BLaER1 (cell line): ENCODE measurements around the gene CUL3.

Experiments
- H3K27ac ChIP-seq: shearing (Covaris generic); formaldehyde crosslinking; 2 replicates; pipeline ENCODE4 v1.8.1; 2022
- H3K27me3 ChIP-seq: shearing (Covaris generic); formaldehyde crosslinking; 2 replicates; pipeline ENCODE4 v1.8.1; 2022
- H3K36me3 ChIP-seq: shearing (Covaris generic); formaldehyde crosslinking; 2 replicates; pipeline ENCODE4 v1.8.1; 2022
- H3K4me1 ChIP-seq: shearing (Covaris generic); formaldehyde crosslinking; 2 replicates; pipeline ENCODE4 v1.8.1; 2022
- H3K4me2 ChIP-seq: shearing (Covaris generic); formaldehyde crosslinking; 2 replicates; pipeline ENCODE4 v1.8.1; 2022
- H3K4me3 ChIP-seq: shearing (Covaris generic); formaldehyde crosslinking; 2 replicates; pipeline ENCODE4 v1.8.1; 2022
- H3K9ac ChIP-seq: shearing (Covaris generic); formaldehyde crosslinking; 2 replicates; pipeline ENCODE4 v1.8.1; 2022
- H3K9me3 ChIP-seq: shearing (Covaris generic); formaldehyde crosslinking; 2 replicates; pipeline ENCODE4 v1.8.1; 2022
- H4K20me1 ChIP-seq: shearing (Covaris generic); formaldehyde crosslinking; 2 replicates; pipeline ENCODE4 v1.8.1; 2022
- Cebpa-rat ChIP-seq: shearing (Covaris generic); IDR thresholded peaks from 2 replicates; pipeline ENCODE4 v1.8.1; 2022

CUL3 gene

DNA sequence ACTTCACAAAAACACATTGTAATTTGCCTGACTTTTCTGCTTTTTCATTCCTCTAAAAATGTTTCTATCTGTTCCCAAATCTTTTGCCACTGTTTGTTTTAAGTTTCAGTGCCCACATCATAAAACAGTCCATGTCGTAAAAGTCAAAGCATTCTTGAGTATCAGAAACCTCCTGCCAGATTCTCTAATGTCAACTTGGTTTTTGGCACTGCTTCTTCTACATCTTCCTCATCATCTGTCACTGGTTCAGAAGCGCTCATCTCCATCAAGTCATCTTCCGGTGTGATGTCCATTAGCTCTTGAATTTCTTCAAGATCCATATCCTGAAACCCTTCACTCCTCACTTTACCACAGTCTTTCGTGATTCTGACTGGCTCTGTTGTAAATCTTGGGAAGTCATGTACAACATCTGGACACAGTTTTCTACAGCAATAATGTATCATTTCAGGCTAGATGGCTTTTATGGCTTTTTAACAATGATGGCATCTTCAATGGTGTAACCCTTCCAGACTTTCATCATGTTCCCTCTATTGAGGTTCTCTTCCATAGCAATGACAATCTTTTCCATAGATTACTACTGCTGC, 19.6 kb downstream of the CUL3 start:
- Histone ChIP-seq H3K4me2 (no peak overlapping the region), H4K20me1 (peaks cover 100% of the 10 kb centered on the region), H3K4me1 (peaks cover 13% of the 10 kb centered on the region; the same call in 1 of the 2 replicates), H3K36me3 (peaks cover 67% of the 10 kb centered on the region), H3K27me3 (no peaks in the 10 kb centered on the region), H3K9ac (no peak overlapping the region), H3K9me3 (peaks cover 56% of the 10 kb centered on the region), H3K27ac (no peak overlapping the region), H3K4me3 (no peak overlapping the region)
- no peak for TF ChIP-seq Cebpa-rat

DNA sequence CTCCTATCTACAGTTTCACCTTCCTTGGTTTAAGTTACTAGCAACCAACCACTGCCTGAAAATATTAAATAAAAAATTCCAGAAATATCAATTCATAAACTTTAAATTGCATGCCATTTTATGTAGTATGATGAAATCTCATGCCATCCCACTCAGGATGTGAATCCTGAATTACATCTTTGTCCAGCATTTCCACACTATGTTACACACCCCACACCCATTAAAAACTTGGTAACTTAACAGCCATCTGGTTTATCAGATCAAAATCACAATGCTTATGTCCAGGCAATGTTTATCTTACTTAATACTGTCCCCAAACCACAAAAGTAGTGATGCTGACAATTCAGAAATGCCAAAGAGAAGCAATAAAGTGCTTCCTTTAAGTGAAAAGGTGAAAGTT, 21.6 kb downstream of the CUL3 start:
- H3K9ac ChIP-seq: no peak overlapping the region
- H3K9me3 ChIP-seq: peaks cover 62% of the 10 kb centered on the region
- H3K36me3 ChIP-seq: peaks cover 76% of the 10 kb centered on the region
- no peak overlapping the region for H3K27ac ChIP-seq
- H3K4me3 ChIP-seq: no peak overlapping the region
- TF ChIP-seq Cebpa-rat: no peak
- peaks cover 13% of the 10 kb centered on the region; the same call in 1 of the 2 replicates for H3K4me1 ChIP-seq
- no peaks in the 10 kb centered on the region for H3K27me3 ChIP-seq
- H3K4me2 ChIP-seq: no peak overlapping the region
- H4K20me1 ChIP-seq: peaks cover 100% of the 10 kb centered on the region

DNA sequence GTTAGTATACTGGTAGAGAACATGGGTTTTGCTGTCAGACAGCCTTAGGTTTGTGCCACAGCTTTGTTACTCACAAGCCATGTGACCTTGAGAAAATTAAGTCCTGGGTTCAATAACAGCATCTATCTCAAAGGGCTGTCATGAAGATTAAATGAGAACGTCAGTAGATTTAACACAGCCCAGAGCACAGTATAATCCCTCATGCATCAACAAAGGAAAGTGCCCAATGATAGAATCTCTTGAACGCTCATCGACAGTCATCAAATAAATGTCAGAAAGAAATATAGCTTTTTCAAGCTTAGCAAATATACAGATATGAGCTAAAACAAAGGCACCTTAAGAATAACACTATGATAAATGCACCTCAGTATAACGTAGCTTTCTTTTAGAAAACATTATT, 22.3 kb downstream of the CUL3 start:
- Histone ChIP-seq H3K36me3 (peaks cover 77% of the 10 kb centered on the region), H3K4me2 (no peak overlapping the region), H3K4me3 (no peak overlapping the region), H3K9me3 (peaks cover 57% of the 10 kb centered on the region), H3K9ac (no peak overlapping the region), H3K27ac (no peak overlapping the region), H4K20me1 (peaks cover 100% of the 10 kb centered on the region), H3K27me3 (no peaks in the 10 kb centered on the region), H3K4me1 (peaks cover 13% of the 10 kb centered on the region; the same call in 1 of the 2 replicates)
- no peak for TF ChIP-seq Cebpa-rat

DNA sequence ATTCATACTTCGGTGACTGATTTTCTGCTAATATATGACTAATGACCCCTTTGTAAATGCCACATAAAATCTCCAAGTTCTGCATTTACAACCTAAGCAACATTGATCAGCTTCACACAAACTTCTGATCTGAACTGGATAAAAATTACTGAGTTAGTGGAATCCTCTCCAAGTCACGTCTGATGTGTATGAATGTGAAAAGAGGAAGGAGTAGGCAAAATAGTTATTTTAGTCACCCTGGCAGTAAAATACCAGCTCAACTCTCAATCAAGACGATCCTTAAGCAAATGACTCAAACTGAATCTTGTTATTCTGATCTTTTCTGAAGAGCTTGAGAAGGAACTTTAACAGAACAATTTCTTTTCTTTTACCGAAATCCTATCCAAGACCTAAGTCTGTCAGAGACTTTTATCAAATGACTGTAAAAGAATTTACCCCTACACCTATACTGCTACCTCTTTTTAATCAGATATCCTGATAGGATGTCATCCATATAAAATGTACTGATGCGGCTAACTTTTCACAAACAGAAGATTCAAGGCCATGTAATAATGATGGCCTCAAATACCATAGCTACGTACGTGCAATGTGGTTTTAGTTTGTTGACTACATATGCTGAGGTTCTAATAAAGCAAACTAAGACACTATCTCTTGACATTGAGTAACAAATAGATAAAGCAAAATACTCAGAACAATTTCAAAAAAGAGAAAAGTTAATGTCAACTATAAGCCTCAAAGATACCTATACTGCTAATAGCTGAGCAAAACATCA, 23.7 kb downstream of the CUL3 start:
- no peak for TF ChIP-seq Cebpa-rat
- H3K27ac ChIP-seq: no peak overlapping the region
- no peak overlapping the region; the same call in 1 of the 2 replicates for H3K4me2 ChIP-seq
- H4K20me1 ChIP-seq: peaks cover 99% of the 10 kb centered on the region
- H3K36me3 ChIP-seq: peaks cover 63% of the 10 kb centered on the region
- no peak overlapping the region for H3K4me3 ChIP-seq
- H3K9ac ChIP-seq: no peak overlapping the region
- H3K9me3 ChIP-seq: peaks cover 43% of the 10 kb centered on the region
- H3K27me3 ChIP-seq: no peaks in the 10 kb centered on the region
- H3K4me1 ChIP-seq: peaks cover 13% of the 10 kb centered on the region; the same call in 1 of the 2 replicates

DNA sequence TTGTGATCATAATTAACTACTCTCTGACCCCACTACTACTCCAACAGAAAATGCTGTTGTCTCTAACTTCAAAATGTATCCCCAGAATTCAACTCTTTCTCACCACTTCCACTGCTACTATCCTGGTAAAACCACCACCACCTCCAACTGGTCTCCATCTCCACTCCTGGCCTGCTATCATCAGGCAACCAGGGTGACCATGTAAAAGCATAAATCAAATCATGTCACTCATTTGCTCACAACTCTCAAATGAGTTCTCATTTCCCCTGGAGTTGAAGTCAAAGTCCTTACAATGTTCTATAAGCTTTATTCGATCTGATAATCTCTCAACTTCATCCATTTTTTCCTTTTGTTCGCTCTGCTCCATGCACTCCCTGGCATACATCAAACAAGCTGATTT, 24.6 kb downstream of the CUL3 start:
- no peak for TF ChIP-seq Cebpa-rat
- H4K20me1 ChIP-seq: peaks cover 99% of the 10 kb centered on the region

DNA sequence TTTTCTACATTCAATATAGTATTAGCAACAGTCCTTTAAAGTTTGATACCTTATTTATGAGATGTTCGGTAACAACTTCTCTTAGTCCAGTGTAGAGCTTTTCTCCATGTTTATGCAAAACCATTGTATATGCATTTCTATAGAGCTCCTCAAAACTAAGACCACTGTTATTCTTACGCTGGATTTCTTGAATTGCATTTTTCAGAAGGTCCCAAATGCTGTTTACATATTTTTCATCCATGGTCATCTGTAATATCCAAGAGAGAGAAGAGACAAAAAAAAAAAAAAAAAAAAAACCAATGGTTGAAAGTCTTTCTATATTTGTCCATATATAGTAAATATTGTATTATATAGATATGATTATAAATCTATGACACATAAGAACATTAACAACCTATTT, 27.6 kb downstream of the CUL3 start:
- TF ChIP-seq Cebpa-rat: no peak
- no peak overlapping the region for H3K4me2 ChIP-seq

More for the DNA sequence above, 24.6 kb downstream of the CUL3 start:
- Histone ChIP-seq H3K4me2 (no peak overlapping the region), H3K36me3 (peaks cover 63% of the 10 kb centered on the region), H3K4me3 (no peak overlapping the region), H3K4me1 (peaks cover 13% of the 10 kb centered on the region; the same call in 1 of the 2 replicates), H3K27ac (no peak overlapping the region), H3K9me3 (peaks cover 34% of the 10 kb centered on the region), H3K9ac (no peak overlapping the region), H3K27me3 (no peaks in the 10 kb centered on the region)

DNA sequence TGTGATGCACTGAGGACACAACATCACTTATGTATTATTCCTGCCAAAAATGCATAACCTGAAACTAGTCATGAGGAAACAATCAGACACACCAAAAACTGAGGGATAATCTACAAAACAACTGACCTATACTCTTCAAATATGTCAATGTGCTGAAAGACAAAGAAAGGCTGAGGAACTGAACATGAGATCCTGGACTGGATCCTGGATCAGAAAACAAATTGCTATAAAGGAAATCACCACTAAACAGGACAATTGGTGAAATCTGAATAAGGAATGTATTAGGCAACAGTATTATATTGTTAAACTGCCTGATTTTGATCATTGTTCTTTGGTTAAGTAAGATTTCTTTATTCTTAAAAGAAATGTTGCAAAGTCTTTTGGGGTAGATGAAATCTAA, 28.8 kb downstream of the CUL3 start:
- no peak overlapping the region for H3K4me2 ChIP-seq
- peaks cover 14% of the 10 kb centered on the region for H3K9me3 ChIP-seq
- peaks cover 76% of the 10 kb centered on the region for H3K36me3 ChIP-seq
- no peak overlapping the region for H3K4me3 ChIP-seq
- H3K27ac ChIP-seq: no peak overlapping the region
- peaks cover 99% of the 10 kb centered on the region for H4K20me1 ChIP-seq
- no peak for TF ChIP-seq Cebpa-rat
- H3K9ac ChIP-seq: no peak overlapping the region
- no peaks in the 10 kb centered on the region for H3K27me3 ChIP-seq
- H3K4me1 ChIP-seq: peaks cover 2% of the 10 kb centered on the region; the same call in 1 of the 2 replicates

More for the DNA sequence above, 27.6 kb downstream of the CUL3 start:
- Histone ChIP-seq H3K4me1 (peaks cover 13% of the 10 kb centered on the region; the same call in 1 of the 2 replicates), H3K36me3 (peaks cover 73% of the 10 kb centered on the region), H4K20me1 (peaks cover 99% of the 10 kb centered on the region), H3K27ac (no peak overlapping the region), H3K27me3 (no peaks in the 10 kb centered on the region), H3K9me3 (peaks cover 19% of the 10 kb centered on the region), H3K9ac (no peak overlapping the region), H3K4me3 (no peak overlapping the region)

DNA sequence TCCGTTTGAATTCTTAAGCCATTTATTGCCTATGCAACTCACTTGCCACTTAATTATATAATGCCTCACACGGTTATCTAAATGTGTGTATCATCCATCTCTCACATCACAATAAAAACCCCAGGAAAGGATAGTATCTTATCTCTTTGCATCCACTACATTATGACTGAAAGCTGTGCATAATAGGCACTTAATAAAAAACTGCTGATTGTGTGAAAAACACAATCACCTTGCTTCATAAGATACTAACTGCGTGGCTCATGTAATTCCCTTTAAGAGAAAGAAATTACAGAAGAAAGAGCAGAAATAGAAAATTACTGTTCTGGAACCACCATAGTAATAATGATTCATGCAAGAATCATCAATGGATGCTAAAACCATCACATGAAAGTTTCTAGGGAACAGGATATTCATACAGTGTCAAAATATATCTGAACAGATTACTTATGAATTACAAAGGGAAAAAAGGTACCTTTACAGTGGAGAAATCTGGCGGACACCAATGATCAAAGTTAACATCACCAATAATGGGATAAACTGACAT, 29.3 kb downstream of the CUL3 start:
- H3K27me3 ChIP-seq: no peaks in the 10 kb centered on the region
- H4K20me1 ChIP-seq: peaks cover 99% of the 10 kb centered on the region
- no peak overlapping the region for H3K27ac ChIP-seq
- no peak overlapping the region for H3K4me2 ChIP-seq
- H3K36me3 ChIP-seq: peaks cover 76% of the 10 kb centered on the region
- H3K4me1 ChIP-seq: no peaks in the 10 kb centered on the region
- no peak overlapping the region for H3K4me3 ChIP-seq
- no peak overlapping the region for H3K9ac ChIP-seq
- peaks cover 12% of the 10 kb centered on the region for H3K9me3 ChIP-seq
- TF ChIP-seq Cebpa-rat: no peak

DNA sequence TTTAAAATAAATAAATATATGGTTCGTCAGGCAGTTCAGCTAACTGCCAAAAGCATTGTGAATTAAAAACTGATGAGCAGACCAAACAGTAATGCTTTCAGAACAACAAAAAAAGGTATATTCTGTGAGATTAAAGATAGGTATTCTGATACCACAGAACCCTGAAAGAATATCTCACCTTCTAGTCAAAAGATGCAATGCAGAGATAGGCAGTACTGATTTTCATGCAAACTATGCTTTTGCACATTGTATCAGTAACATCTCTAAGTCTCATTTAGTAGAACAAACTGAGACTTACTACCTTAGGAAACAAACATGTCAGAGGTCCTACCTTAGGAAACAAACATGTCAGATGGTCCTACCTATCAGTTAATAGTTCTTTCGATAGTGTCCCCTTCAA, 32.4 kb downstream of the CUL3 start:
- H3K9me3 ChIP-seq: peaks cover 3% of the 10 kb centered on the region; the same call in 1 of the 2 replicates
- H3K4me2 ChIP-seq: no peak overlapping the region
- TF ChIP-seq Cebpa-rat: no peak
- H3K4me3 ChIP-seq: no peak overlapping the region
- H3K4me1 ChIP-seq: no peaks in the 10 kb centered on the region
- H3K36me3 ChIP-seq: peaks cover 79% of the 10 kb centered on the region
- H3K9ac ChIP-seq: no peak overlapping the region
- peaks cover 99% of the 10 kb centered on the region for H4K20me1 ChIP-seq
- H3K27ac ChIP-seq: no peak overlapping the region
- no peaks in the 10 kb centered on the region for H3K27me3 ChIP-seq

DNA sequence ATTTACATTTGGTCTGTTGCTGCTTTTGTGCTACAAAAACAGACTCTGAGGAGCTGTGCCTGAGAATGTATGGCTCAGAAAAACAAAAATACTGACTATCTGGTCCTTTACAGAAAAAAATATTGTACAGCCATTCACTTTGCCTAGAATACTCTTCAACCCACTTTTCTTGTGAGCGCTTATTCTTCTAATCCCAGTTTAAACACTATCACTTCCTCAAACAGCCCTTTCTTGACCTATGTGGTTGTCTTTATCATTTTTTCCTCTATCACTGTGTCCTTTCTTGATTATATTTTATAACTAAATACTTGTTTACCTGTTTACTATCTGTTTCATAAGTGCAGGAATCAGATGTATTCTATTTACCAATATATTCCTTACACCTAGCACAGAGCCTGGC, 33.5 kb downstream of the CUL3 start:
- H3K27me3 ChIP-seq: no peaks in the 10 kb centered on the region
- TF ChIP-seq Cebpa-rat: no peak
- H3K4me3 ChIP-seq: no peak overlapping the region
- peaks cover 3% of the 10 kb centered on the region; the same call in 1 of the 2 replicates for H3K9me3 ChIP-seq
- peaks cover 89% of the 10 kb centered on the region for H3K36me3 ChIP-seq
- no peak overlapping the region for H3K4me2 ChIP-seq
- no peak overlapping the region for H3K27ac ChIP-seq
- no peaks in the 10 kb centered on the region for H3K4me1 ChIP-seq
- H3K9ac ChIP-seq: no peak overlapping the region
- H4K20me1 ChIP-seq: peaks cover 100% of the 10 kb centered on the region
